Mesothelial cell of epicardium (in vitro differentiated cells): ENCODE measurements around the gene STAB1. TPM values are rescaled to one million over a fixed set of nuclear protein-coding genes. Genes with fewer than 3 reads are reported as not detected.

Experiments used
- DNase-seq, 2 experiments: peaks; one replicate each; pipeline ENCODE4 v3.0.0; 2021; ENCODE audit warnings: low spot score in 2 of 2; ENCODE audit not compliant: unreplicated experiment in 2 of 2
- H3K27ac Mint-ChIP-seq: 2 replicates; pipeline ENCODE4 v1.8.0; 2021; ENCODE audit warnings: mixed read lengths
- H3K27me3 Mint-ChIP-seq: 2 replicates; pipeline ENCODE4 v1.8.0; 2021; ENCODE audit warnings: low read depth, mixed read lengths
- H3K36me3 Mint-ChIP-seq: 2 replicates; pipeline ENCODE4 v1.8.0; 2021; ENCODE audit warnings: mixed read lengths
- H3K4me1 Mint-ChIP-seq: 2 replicates; pipeline ENCODE4 v1.8.0; 2021; ENCODE audit warnings: mixed read lengths
- H3K4me3 Mint-ChIP-seq: 2 replicates; pipeline ENCODE4 v1.8.0; 2021; ENCODE audit warnings: mild to moderate bottlenecking, moderate library complexity, mixed read lengths
- H3K9me3 Mint-ChIP-seq: 2 replicates; pipeline ENCODE4 v1.8.0; 2021; ENCODE audit warnings: mixed read lengths
- CTCF ChIP-seq: fragments of 200-600 bp; sonication (generic); IDR thresholded peaks from one replicate; pipeline ENCODE4 v1.5.0; 2021; ENCODE audit warnings: antibody characterized with exemption; ENCODE audit not compliant: unreplicated experiment
- total RNA-seq: library from RNA; stranded (reverse); gene quantifications from 3 replicates; pipeline ENCODE4 v1.2.1, GENCODE V29; 2021

STAB1 gene
- total RNA-seq, 1 donor from 2014 or later: 0.29 TPM

GRCh38 chr3:52477076-52477795, 17.9 kb upstream of the STAB1 start:
- no peaks in the 10 kb centered on the region for H3K9me3 Mint-ChIP-seq
- no peak overlapping the region for H3K27ac Mint-ChIP-seq
- H3K4me3 Mint-ChIP-seq: no peak overlapping the region
- H3K27me3 Mint-ChIP-seq: no peaks in the 10 kb centered on the region
- DNase-seq: no peak
- no peaks in the 10 kb centered on the region for H3K4me1 Mint-ChIP-seq
- no peak for TF ChIP-seq CTCF
- H3K36me3 Mint-ChIP-seq: peaks cover 42% of the 10 kb centered on the region

- H3K27me3 Mint-ChIP-seq: no peaks in the 10 kb centered on the region
- H3K27ac Mint-ChIP-seq: no peak overlapping the region
- H3K4me1 Mint-ChIP-seq: peaks cover 4% of the 10 kb centered on the region
- peaks cover 39% of the 10 kb centered on the region for H3K36me3 Mint-ChIP-seq
- no peak for DNase-seq
- TF ChIP-seq CTCF: no peak
- no peak overlapping the region for H3K4me3 Mint-ChIP-seq
- no peaks in the 10 kb centered on the region for H3K9me3 Mint-ChIP-seq
Measured at GRCh38 chr3:52477796-52478095, 17.4 kb upstream of the STAB1 start.

GRCh38 chr3:52479037-52479876, 15.9 kb upstream of the STAB1 start:
- Mint-ChIP-seq H3K36me3 (peaks cover 29% of the 10 kb centered on the region), H3K9me3 (no peaks in the 10 kb centered on the region), H3K27me3 (no peaks in the 10 kb centered on the region), H3K4me3 (no peak overlapping the region), H3K27ac (no peak overlapping the region), H3K4me1 (peaks cover 19% of the 10 kb centered on the region)
- TF ChIP-seq CTCF: no peak
- no peak for DNase-seq

GRCh38 chr3:52479877-52480575, 15.1 kb upstream of the STAB1 start:
- TF ChIP-seq CTCF: no peak
- DNase-seq: no peak
- H3K4me3 Mint-ChIP-seq: no peak overlapping the region
- no peak overlapping the region for H3K27ac Mint-ChIP-seq
- no peaks in the 10 kb centered on the region for H3K27me3 Mint-ChIP-seq
- no peaks in the 10 kb centered on the region for H3K9me3 Mint-ChIP-seq
- peaks cover 27% of the 10 kb centered on the region for H3K36me3 Mint-ChIP-seq
- peaks cover 26% of the 10 kb centered on the region for H3K4me1 Mint-ChIP-seq

GRCh38 chr3:52480768-52481715, 14.1 kb upstream of the STAB1 start:
- Mint-ChIP-seq H3K9me3 (no peaks in the 10 kb centered on the region), H3K27me3 (no peaks in the 10 kb centered on the region), H3K4me3 (no peak overlapping the region), H3K36me3 (peaks cover 26% of the 10 kb centered on the region), H3K4me1 (peaks cover 37% of the 10 kb centered on the region), H3K27ac (peak overlapping the region; percentile 69)
- DNase-seq: no peak
- no peak for TF ChIP-seq CTCF
